ENCODE results near the gene PLK5.

PLK5 gene

GRCh38 chr19:1549332-1549945 is 25.6 kb downstream of the PLK5 start:
- Histone ChIP-seq H3K27ac (replicated peaks) (no peak overlapping the region), H3K4me3 (replicated peaks; ENCODE audit: insufficient read depth, low read length) (no peak overlapping the region), H3K27me3 (ENCODE audit: insufficient read depth, poor library complexity, severe bottlenecking) (peaks cover 3% of the 10 kb centered on the region)
- no peak for DNase-seq (ENCODE audit: low read depth in 1 of 2, low spot score in 1 of 2)
- no peak for TF ChIP-seq GABPA (IDR thresholded peaks at IDR 0.05; ENCODE audit: low read depth)
- TF ChIP-seq REST (IDR thresholded peaks at IDR 0.05; ENCODE audit: insufficient replicate concordance, low read depth): no peak
- TF ChIP-seq CTCF (IDR thresholded peaks at IDR 0.05; ENCODE audit: insufficient read depth, low read length): no peak
- no peak for TF ChIP-seq SPI1 (IDR thresholded peaks at IDR 0.05; ENCODE audit: borderline replicate concordance, low read depth)
- no peak for TF ChIP-seq POLR2AphosphoS5 (IDR thresholded peaks at IDR 0.05; ENCODE audit: low read depth)

- no peak overlapping the region for H3K27ac ChIP-seq (replicated peaks)
- H3K27me3 ChIP-seq (ENCODE audit: insufficient read depth, poor library complexity, severe bottlenecking): no peaks in the 10 kb centered on the region
- no peak overlapping the region for H3K4me3 ChIP-seq (replicated peaks; ENCODE audit: insufficient read depth, low read length)
- TF ChIP-seq POLR2AphosphoS5 (IDR thresholded peaks at IDR 0.05; ENCODE audit: low read depth) (no peak), REST (IDR thresholded peaks at IDR 0.05; ENCODE audit: insufficient replicate concordance, low read depth) (no peak), SPI1 (IDR thresholded peaks at IDR 0.05; ENCODE audit: borderline replicate concordance, low read depth) (no peak), CTCF (IDR thresholded peaks at IDR 0.05; ENCODE audit: insufficient read depth, low read length) (no peak), GABPA (IDR thresholded peaks at IDR 0.05; ENCODE audit: low read depth) (no peak)
- DNase-seq (ENCODE audit: low read depth in 1 of 2, low spot score in 1 of 2): no peak
Observed at GRCh38 chr19:1551068-1552040, 27.5 kb downstream of the PLK5 start.

GRCh38 chr19:1553415-1553814 is 29.5 kb downstream of the PLK5 start:
- no peaks in the 10 kb centered on the region for H3K27me3 ChIP-seq (ENCODE audit: insufficient read depth, poor library complexity, severe bottlenecking)
- DNase-seq (ENCODE audit: low read depth in 1 of 2, low spot score in 1 of 2): no peak
- no peak overlapping the region for H3K27ac ChIP-seq (replicated peaks)
- no peak for TF ChIP-seq CTCF (IDR thresholded peaks at IDR 0.05; ENCODE audit: insufficient read depth, low read length)
- TF ChIP-seq REST (IDR thresholded peaks at IDR 0.05; ENCODE audit: insufficient replicate concordance, low read depth): no peak
- TF ChIP-seq SPI1 (IDR thresholded peaks at IDR 0.05; ENCODE audit: borderline replicate concordance, low read depth): no peak
- TF ChIP-seq POLR2AphosphoS5 (IDR thresholded peaks at IDR 0.05; ENCODE audit: low read depth): no peak
- no peak for TF ChIP-seq GABPA (IDR thresholded peaks at IDR 0.05; ENCODE audit: low read depth)
- no peak overlapping the region for H3K4me3 ChIP-seq (replicated peaks; ENCODE audit: insufficient read depth, low read length)

All from HL-60 (cell line).